AG09319 (cell line): ENCODE measurements around the gene PDCL3.

Experiments
- DNase-seq: peaks from one replicate; pipeline ENCODE4 v3.0.0-alpha.2; 2010; ENCODE audit warnings: low read depth; ENCODE audit errors: extremely low read depth
- CTCF ChIP-seq: IDR thresholded peaks from 2 replicates; pipeline ENCODE4 v1.5.1; 2011; ENCODE audit warnings: low read depth, mild to moderate bottlenecking, inconsistent platforms, low read length, moderate library complexity

PDCL3 gene

DNA sequence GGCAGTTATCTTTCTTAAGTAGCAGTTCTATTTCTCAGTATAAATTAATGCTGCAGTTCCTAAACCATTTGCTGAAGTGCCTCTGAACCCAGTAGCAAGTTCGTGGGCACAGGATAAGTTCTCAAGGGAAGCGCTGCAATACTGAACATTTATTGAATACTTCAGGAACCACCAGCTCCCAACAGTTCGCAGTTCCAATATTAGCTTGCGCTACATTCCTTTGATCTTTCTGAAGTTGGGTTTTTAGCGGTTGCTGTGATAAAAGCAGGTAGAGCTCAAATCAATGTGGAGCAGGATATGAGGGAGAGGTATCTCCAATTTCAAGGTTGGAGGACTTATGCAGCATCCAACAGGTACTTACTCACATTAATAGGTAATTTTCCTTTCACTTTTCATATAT, 33.7 kb downstream of the PDCL3 start:
- TF ChIP-seq CTCF: no peak
- DNase-seq: no peak

DNA sequence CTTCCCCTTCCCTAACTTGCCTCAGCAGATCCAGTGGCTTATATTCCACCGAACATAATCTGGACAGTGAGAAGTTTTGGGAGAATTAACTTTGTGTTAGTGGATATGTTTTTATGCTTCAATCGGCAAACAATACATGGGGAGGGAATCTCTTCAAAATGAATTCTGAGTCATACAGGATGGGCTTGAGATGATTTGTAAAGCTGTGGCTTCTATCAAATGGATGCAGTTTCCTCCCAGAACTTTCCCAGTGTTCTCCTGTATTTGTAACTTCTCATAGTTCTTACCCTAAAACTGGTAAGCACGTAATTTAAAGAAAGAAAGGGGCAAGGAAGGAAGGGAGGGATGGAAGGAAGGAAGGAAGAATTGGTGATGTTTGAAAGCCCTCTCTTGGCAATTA, 36.8 kb downstream of the PDCL3 start:
- TF ChIP-seq CTCF: no peak

DNA sequence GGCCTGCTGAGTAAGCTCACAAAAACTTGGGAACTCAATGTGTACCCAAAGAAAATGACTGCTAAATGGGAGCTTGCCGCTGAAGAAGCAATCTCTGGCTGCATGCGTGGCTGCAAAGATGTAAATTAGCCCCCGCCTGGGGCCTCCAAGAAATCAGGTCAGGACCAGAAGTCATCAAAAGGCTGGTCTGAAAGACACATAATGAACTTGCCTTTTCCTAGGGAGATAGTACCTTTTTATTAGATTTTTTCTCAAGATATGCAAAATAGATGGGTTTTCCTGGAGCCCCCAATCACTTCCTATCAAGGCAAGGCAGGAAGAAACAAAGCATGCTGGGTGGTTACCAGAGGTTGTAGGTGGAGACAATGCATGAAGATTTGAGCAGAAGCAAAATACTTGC, 38.9 kb downstream of the PDCL3 start:
- no peak for TF ChIP-seq CTCF
- no peak for DNase-seq

More for the DNA sequence above, 36.8 kb downstream of the PDCL3 start:
- no peak for DNase-seq

GRCh38 chr2:100603414-100603813, 40.6 kb downstream of the PDCL3 start:
- TF ChIP-seq CTCF: no peak
- no peak for DNase-seq

DNA sequence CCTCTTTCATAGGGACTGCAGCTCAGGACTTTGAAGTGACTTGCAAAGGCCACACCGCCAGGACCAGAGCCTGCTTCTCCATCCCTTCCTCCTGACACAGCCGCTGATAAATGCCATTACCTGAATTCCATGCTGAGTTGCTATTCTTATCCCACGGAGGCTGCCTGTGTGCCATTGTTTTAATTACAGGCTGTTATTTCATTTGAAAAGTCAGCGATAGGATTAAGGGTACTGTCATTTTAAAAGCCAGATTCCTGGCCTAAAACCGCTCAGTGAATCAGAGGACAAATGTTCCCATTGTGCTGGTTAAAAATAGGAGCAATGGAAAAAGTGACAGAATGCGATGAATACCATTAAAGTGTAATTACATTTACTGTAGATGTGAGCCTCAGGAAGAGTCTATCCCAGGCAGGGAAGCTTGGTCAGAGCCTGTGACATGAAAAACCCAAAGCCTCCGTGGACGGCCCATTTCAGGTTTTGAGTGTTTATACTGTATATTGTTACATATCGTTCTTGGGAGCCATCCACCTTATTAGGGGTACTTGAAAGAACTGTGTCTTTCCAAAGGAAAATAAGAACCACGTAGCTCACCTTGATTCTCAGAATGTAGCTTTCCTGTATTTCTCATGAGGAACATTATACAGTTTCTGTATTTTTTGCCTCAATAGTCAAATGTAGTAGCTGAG, 41.3 kb downstream of the PDCL3 start:
- no peak for DNase-seq
- no peak for TF ChIP-seq CTCF

- no peak for TF ChIP-seq CTCF
- no peak for DNase-seq
Observed at GRCh38 chr2:100606332-100606725, 43.5 kb downstream of the PDCL3 start.

DNA sequence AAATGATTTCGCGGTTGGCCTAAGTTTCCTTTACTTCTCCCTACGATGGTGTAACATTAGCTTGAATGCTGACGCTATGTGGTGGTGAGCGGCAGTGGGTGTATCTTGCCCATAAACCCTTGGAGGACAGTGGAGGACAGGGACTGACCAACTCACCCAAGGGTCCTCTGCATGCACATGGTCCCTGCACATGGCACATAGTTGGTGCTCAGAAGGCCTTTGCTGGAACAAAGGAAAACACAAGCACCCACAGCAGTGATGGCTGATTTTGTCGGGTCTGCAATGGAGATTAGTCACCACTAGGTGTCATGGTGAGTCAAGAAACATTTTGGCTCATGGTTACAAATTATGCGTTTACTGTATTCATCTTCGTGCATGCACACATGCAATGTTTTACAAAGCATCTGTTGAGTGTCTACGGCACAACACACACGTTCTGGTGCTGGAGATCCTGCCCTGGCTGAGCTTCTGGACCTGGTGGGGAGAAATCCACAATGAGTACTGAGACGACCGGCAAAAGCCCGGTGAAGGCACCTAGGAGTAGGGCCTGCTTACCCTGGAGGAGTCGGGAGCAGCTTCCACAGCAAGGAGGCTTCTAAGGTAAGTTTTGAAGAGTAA, 44.0 kb downstream of the PDCL3 start:
- TF ChIP-seq CTCF: peak; percentile 79
- no peak for DNase-seq
